HG03045 (cell line): Measurements from ENCODE around the gene SLC13A5.
"Not testable (repeated sequence)": the region's sequence is repeated elsewhere in the genome, so short reads cannot be mapped to it uniquely, and the experiment has no call there.

Experiments
- ATAC-seq: cut with Tn5 transposase; IDR thresholded peaks from one replicate; pipeline ENCODE4 v1.9.1; 2021; ENCODE audit warnings: mild to moderate bottlenecking, moderate library complexity; ENCODE audit not compliant: unreplicated experiment

SLC13A5 gene

GRCh38 chr17:6713130-6713917 lies at the start of gene SLC13A5:
Gene SLC13A5 (minus strand): TSS chr17:6713369. CDS start chr17:6713333, 36 bp downstream.
- no peak for ATAC-seq

GRCh38 chr17:6761779-6762178 lies 48.6 kb upstream of the SLC13A5 start:
- ATAC-seq: no peak

GRCh38 chr17:6757747-6758146 lies 44.6 kb upstream of the SLC13A5 start:
- no peak for ATAC-seq

- no peak for ATAC-seq
Observed at GRCh38 chr17:6756425-6757031, 43.4 kb upstream of the SLC13A5 start.

GRCh38 chr17:6755731-6756184 lies 42.6 kb upstream of the SLC13A5 start, which contains the start of gene XAF1:
Gene XAF1 (plus strand): TSS chr17:6756046. CDS start chr17:6756079, 33 bp downstream.
- no peak for ATAC-seq

- no peak for ATAC-seq
Observed at GRCh38 chr17:6755281-6755680, 42.1 kb upstream of the SLC13A5 start.

- ATAC-seq: no peak
Observed at GRCh38 chr17:6753546-6753945, 40.4 kb upstream of the SLC13A5 start.

- no peak for ATAC-seq
Observed at GRCh38 chr17:6753006-6753445, 39.9 kb upstream of the SLC13A5 start.

GRCh38 chr17:6752068-6752909 lies 39.1 kb upstream of the SLC13A5 start:
- no peak for ATAC-seq

- ATAC-seq: no peak
Observed at GRCh38 chr17:6749519-6749918, 36.4 kb upstream of the SLC13A5 start.

GRCh38 chr17:6748617-6749016 lies 35.4 kb upstream of the SLC13A5 start:
- no peak for ATAC-seq

GRCh38 chr17:6746665-6747064 lies 33.5 kb upstream of the SLC13A5 start:
- not testable (repeated sequence) for ATAC-seq

- ATAC-seq: no peak
Observed at GRCh38 chr17:6729531-6729930, 16.4 kb upstream of the SLC13A5 start.

- ATAC-seq: no peak
Observed at GRCh38 chr17:6724009-6724408, 10.8 kb upstream of the SLC13A5 start.

- ATAC-seq: no peak
Observed at GRCh38 chr17:6721744-6722143, 8.6 kb upstream of the SLC13A5 start.

- ATAC-seq: no peak
Observed at GRCh38 chr17:6716736-6717135, 3.6 kb upstream of the SLC13A5 start.

- no peak for ATAC-seq
Observed at GRCh38 chr17:6714315-6714874, 1.2 kb upstream of the SLC13A5 start.

GRCh38 chr17:6713918-6714271 lies 726 bp upstream of the SLC13A5 start:
- ATAC-seq: no peak

- ATAC-seq: no peak
Observed at GRCh38 chr17:6712854-6713129, 377 bp downstream of the SLC13A5 start.

- no peak for ATAC-seq
Observed at GRCh38 chr17:6712058-6712853, 913 bp downstream of the SLC13A5 start.

- ATAC-seq: no peak
Observed at GRCh38 chr17:6711681-6712057, 1.5 kb downstream of the SLC13A5 start.
